ENCODE results near the gene GARNL3.

GARNL3 gene

DNA sequence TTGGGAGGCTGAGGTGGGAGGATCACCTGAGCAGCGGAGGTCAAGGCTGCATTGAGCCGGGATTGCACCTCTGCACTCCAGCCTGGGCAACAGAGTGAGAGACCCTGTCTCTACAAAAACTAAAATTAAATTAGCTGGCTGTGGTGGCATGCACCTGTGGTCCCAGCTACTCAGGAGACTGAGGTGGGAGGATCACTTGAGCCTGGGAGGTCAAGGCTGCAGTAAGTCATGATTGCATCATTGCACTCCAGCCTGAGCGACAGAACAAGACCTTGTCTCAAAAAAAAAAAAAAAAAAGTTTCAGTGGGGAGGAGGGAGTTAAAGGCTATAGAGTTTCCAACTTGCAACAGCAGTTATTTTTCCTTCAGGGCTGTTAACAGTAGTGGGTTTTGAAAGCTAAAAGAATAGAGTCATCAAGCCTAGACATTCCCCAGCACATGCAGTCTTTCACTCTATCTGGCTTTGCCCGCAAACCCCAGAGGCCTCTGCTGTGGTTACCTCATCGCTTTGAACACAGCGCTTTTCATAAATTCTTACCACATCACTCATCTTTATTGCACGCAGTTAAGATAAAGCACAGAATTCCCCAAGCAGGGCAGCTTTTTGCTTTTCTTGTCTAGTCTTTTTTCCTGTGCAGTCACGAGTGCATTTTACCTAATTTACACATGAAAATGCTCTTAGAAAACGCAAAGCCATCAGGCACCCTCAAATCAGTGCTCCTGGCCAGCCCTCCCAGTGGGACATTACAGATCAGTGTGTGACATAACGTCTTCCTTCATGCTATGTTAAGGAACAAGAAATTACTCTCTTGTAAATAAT lies 123.7 kb downstream of the GARNL3 start:
- peak; percentile 96 for DNase-seq (ENCODE audit: low spot score)

- no peak for DNase-seq (ENCODE audit: low spot score)
Observed at GRCh38 chr9:127388856-127389238, 124.3 kb downstream of the GARNL3 start.

- no peak for DNase-seq (ENCODE audit: low spot score)
Observed at GRCh38 chr9:127389381-127390247, 125.0 kb downstream of the GARNL3 start.

DNA sequence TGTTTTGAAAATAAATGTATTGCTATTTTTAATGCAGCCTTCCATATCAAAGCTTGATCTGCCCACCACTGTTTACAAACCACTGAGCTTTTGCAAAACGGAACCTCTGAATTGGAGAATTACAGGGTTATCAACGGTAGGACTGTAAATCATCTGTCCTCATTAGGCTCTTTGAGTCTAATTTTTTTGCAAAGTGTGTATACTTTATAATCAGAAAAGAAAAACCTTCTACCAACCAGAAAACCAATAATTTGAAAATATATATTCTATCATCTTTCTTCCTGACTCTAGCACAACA lies 125.6 kb downstream of the GARNL3 start:
- DNase-seq (ENCODE audit: low spot score) = no peak

- DNase-seq (ENCODE audit: low spot score) = no peak
Observed at GRCh38 chr9:127390563-127390962, 126.0 kb downstream of the GARNL3 start.

- no peak for DNase-seq (ENCODE audit: low spot score)
Observed at GRCh38 chr9:127392166-127392565, 127.6 kb downstream of the GARNL3 start.

- DNase-seq (ENCODE audit: low spot score) = no peak
Observed at GRCh38 chr9:127392976-127393375, 128.4 kb downstream of the GARNL3 start.

DNA sequence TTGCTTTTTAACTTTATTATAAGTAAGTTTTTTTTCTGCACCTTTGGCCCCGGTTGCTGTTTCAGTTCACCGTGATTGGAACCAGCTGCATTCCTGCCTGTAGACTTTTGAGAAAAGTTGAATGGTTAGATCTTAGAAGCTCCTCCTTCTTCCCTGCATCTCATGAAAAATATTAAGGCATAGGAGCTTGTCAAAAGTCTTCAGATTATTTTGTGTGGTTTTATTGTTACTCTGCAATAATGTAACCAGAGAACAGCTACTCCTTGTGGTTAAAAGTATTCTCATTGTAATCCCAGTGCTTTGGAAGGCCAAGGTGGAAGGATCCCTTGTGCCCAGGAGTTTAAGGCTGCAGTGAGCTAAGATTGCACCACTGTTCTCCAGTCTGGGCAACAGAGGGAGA lies 129.1 kb downstream of the GARNL3 start:
- no peak for DNase-seq (ENCODE audit: low spot score)

DNA sequence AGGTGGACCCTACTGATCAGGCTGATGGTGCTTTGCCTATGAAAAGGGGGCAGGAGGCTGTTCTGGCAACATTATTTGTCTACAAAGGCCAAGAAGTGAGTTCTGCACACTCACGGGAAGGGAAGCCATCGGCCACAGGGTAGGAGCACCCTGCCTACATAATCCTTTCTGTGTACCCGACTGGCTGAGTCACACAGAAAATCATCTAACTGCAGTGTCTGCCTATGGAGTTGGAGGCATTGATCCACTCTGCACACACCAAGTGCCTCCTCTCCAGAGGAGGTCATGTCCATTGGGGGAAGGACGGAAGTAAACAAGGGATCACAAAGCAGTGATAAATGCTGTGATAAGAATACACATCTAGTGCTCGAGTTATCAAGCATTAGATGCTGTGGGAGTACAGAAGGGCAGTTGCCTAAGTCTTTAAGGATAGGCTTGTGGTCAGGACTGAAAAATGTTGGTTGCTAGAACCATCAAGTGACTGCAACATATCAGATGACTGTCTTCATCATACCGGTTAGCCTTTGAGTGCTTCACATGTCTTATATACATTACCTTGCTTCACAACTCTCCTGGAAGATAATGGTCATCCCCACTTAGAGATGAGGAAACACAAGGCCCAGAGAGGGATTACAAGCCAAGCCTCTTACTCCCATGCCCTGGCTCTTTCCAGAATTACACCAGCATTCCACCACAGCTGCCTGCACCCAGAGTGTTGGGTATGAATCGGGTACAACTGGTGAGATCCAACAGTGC lies 131.1 kb downstream of the GARNL3 start:
- no peak for DNase-seq (ENCODE audit: low spot score)

GRCh38 chr9:127396253-127396807 lies 131.8 kb downstream of the GARNL3 start:
- no peak for DNase-seq (ENCODE audit: low spot score)

DNA sequence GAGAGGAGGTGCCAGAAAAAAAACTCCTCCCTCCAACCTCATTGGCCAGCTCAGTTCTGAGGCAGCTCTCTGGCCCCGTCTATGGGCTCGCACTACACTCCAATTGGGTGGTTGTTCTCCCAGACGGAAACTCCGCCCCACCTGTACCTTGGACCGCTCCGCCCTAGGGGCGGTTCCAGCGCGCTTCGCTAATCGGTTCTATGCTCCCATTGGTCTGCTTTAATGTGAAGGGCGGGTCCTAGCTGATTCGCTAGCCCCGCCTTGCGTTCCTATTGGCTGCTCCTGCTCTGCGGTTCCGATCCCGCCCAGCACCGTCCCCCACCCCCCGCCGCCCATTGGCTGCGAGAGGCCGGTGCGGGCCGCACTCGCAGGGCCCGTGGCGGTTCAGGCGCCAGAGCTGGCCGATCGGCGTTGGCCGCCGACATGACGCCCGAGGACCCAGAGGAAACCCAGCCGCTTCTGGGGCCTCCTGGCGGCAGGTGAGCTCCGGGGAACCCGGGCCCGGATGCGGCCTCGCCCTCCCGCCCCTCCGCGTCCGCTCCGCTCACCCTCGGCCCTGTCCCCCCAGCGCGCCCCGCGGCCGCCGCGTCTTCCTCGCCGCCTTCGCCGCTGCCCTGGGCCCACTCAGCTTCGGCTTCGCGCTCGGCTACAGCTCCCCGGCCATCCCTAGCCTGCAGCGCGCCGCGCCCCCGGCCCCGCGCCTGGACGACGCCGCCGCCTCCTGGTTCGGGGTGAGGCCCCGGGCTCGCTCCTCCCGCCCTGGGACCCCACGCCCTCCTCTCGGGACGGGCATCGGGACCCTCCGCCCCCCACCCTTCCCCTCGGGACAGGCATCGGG lies 132.5 kb downstream of the GARNL3 start, which contains the start of gene SLC2A8:
TSS of gene SLC2A8 (plus strand) at position 362 of the 838 bp plus-strand sequence. CDS start at position 424, 62 bp downstream.
- peak; percentile 100 for DNase-seq (ENCODE audit: low spot score)

- peak; percentile 60 for DNase-seq (ENCODE audit: low spot score)
Observed at GRCh38 chr9:127397646-127398274, 133.2 kb downstream of the GARNL3 start.

DNA sequence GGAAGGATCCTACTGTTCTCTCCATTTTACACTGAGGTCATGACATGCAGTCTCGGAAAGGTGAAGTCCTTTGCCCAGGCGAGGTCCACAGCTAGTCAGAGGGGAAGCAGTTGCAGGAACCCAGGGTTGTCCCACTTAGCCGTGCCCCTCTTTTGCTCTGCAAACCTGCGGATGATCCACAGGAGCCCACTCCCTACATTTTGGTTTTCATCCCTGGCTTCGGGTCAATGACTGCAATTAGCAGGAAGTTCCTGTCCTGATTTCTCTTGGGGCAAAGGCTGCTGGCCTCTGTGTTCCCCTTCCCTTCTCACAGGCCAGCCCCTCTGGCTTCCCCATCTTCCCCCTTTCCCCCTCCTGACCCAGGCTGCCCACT lies 133.7 kb downstream of the GARNL3 start:
- no peak for DNase-seq (ENCODE audit: low spot score)

GRCh38 chr9:127398715-127399400 lies 134.3 kb downstream of the GARNL3 start:
- DNase-seq (ENCODE audit: low spot score) = no peak

DNA sequence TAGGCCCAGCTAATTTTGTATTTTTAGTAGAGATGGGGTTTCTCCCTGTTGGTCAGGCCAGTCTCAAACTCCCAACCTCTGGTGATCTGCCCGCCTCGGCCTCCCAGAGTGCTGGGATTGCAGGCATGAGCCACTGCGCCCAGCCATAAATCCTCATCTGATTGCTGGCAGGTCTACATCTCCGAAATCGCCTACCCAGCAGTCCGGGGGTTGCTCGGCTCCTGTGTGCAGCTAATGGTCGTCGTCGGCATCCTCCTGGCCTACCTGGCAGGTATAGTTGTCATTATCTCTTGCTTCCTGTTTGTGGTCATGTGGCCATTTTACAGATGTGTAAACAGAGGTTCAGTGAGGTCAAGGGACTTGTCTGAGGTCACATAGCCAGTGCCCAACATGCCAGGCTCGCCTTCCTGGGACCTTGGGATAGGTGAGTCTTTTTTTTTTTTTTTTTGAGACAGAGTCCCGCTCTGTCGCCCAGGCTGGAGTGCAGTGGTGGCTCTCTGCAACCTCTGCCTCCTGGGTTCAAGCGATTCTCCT lies 135.2 kb downstream of the GARNL3 start:
- DNase-seq (ENCODE audit: low spot score) = no peak

- DNase-seq (ENCODE audit: low spot score) = no peak
Observed at GRCh38 chr9:127402401-127403090, 138.0 kb downstream of the GARNL3 start.

GRCh38 chr9:127403507-127404192 lies 139.1 kb downstream of the GARNL3 start:
- DNase-seq (ENCODE audit: low spot score) = no peak

GRCh38 chr9:127404631-127405030 lies 140.1 kb downstream of the GARNL3 start:
- DNase-seq (ENCODE audit: low spot score) = no peak

Measured in RKO (cell line).